Neuronal stem cell (in vitro differentiated cells): Measurements from ENCODE around the gene VMO1.

Experiments
- DNase-seq: peaks from one replicate; pipeline ENCODE4 v3.0.0-alpha.2; 2013; ENCODE audit warnings: low spot score
- H2AFZ ChIP-seq: one replicate; pipeline ENCODE4 v1.6.1; 2013; ENCODE audit warnings: mild to moderate bottlenecking, low read length, inconsistent platforms
- H2AK5ac ChIP-seq: 2 replicates; pipeline ENCODE4 v1.6.1; 2013; ENCODE audit warnings: low read depth, mild to moderate bottlenecking, inconsistent platforms, low read length, moderate library complexity, mixed read lengths
- H2BK120ac ChIP-seq: 2 replicates; pipeline ENCODE4 v1.6.1; 2013; ENCODE audit warnings: low read depth, mild to moderate bottlenecking, inconsistent platforms, low read length, moderate library complexity, mixed read lengths
- H2BK12ac ChIP-seq: one replicate; pipeline ENCODE4 v1.6.1; 2013; ENCODE audit warnings: low read length, inconsistent platforms
- H2BK15ac ChIP-seq: 2 replicates; pipeline ENCODE4 v1.6.1; 2013; ENCODE audit warnings: mild to moderate bottlenecking, low read length, inconsistent platforms, mixed read lengths
- H2BK5ac ChIP-seq: one replicate; pipeline ENCODE4 v1.6.1; 2013; ENCODE audit warnings: inconsistent platforms, mild to moderate bottlenecking, low read length, moderate library complexity
- H3K14ac ChIP-seq: one replicate; pipeline ENCODE4 v1.6.1; 2013; ENCODE audit warnings: low read length, inconsistent platforms
- H3K18ac ChIP-seq: 2 replicates; pipeline ENCODE4 v1.6.1; 2013; ENCODE audit warnings: low read length, inconsistent platforms
- H3K23ac ChIP-seq: 2 replicates; pipeline ENCODE4 v1.6.1; 2013; ENCODE audit warnings: low read depth, mild to moderate bottlenecking, mixed read lengths, low read length, inconsistent platforms; ENCODE audit not compliant: poor library complexity
- H3K27ac ChIP-seq: replicated peaks from 3 replicates; pipeline ENCODE4 v1.5.1; 2013; ENCODE audit warnings: low read length, inconsistent platforms
- H3K27me3 ChIP-seq, 3 experiments: 2 replicates each; pipeline ENCODE4 v1.6.1; 2013; ENCODE audit warnings: low read length in 3 of 3, mild to moderate bottlenecking in 2 of 3, inconsistent platforms in 1 of 3, low read depth in 1 of 3, mixed read lengths in 1 of 3, moderate library complexity in 1 of 3; ENCODE audit not compliant: control insufficient read depth in 3 of 3, insufficient read depth in 3 of 3
- H3K36me3 ChIP-seq, 2 donors: replicated peaks in 1 of 2; 2 replicates each; pipeline ENCODE4 v1.6.1; 2013; ENCODE audit warnings: low read length in 2 of 2; ENCODE audit not compliant: control insufficient read depth in 2 of 2, insufficient read depth in 2 of 2
- H3K4ac ChIP-seq: 2 replicates; pipeline ENCODE4 v1.6.1; 2013; ENCODE audit warnings: inconsistent platforms, mild to moderate bottlenecking, low read length, moderate library complexity
- H3K4me1 ChIP-seq, 2 donors: 1 replicate in 1 of 2; 2 replicates in 1 of 2; pipeline ENCODE4 v1.6.1; 2013; ENCODE audit warnings: low read length in 2 of 2, low read depth in 1 of 2; ENCODE audit not compliant: control insufficient read depth in 2 of 2, insufficient read depth in 1 of 2
- H3K4me2 ChIP-seq: one replicate; pipeline ENCODE4 v1.6.1; 2013; ENCODE audit warnings: mild to moderate bottlenecking, low read length, inconsistent platforms; ENCODE audit not compliant: insufficient read depth, poor library complexity, severe bottlenecking
- H3K4me3 ChIP-seq, 2 donors: 2 replicates each; pipeline ENCODE4 v1.5.1; 2013; ENCODE audit warnings: low read length in 2 of 2, mild to moderate bottlenecking in 2 of 2, inconsistent platforms in 1 of 2, moderate library complexity in 1 of 2
- H3K79me1 ChIP-seq: one replicate; pipeline ENCODE4 v1.6.1; 2013; ENCODE audit warnings: low read depth, mild to moderate bottlenecking, inconsistent platforms, low read length, moderate library complexity
- H3K9ac ChIP-seq: one replicate; pipeline ENCODE4 v1.6.1; 2013; ENCODE audit warnings: mild to moderate bottlenecking, low read depth, low read length, inconsistent platforms; ENCODE audit not compliant: poor library complexity
- H3K9me3 ChIP-seq, 2 donors: replicated peaks in 1 of 2; 2 replicates each; pipeline versions ENCODE3 to v1.6.1; 2013; ENCODE audit warnings: low read length in 2 of 2, mild to moderate bottlenecking in 2 of 2, inconsistent platforms in 1 of 2, low read depth in 1 of 2, mixed read lengths in 1 of 2, moderate library complexity in 1 of 2; ENCODE audit not compliant: control insufficient read depth in 2 of 2, insufficient read depth in 1 of 2
- H4K8ac ChIP-seq: one replicate; pipeline ENCODE4 v1.6.1; 2013; ENCODE audit warnings: low read depth, mild to moderate bottlenecking, inconsistent platforms, low read length, moderate library complexity
- H4K91ac ChIP-seq: one replicate; pipeline ENCODE4 v1.6.1; 2013; ENCODE audit warnings: low read length, low read depth, mild to moderate bottlenecking, inconsistent platforms; ENCODE audit not compliant: poor library complexity
- WGBS, 2 donors: extraction: QIAGEN DNeasy Blood & Tissue Kit; methylation state at CpG; one replicate each; pipeline ENCODE4 v1.1.7; 2013; ENCODE audit warnings: missing lambda C conversion rate in 2 of 2, mixed read lengths in 1 of 2; ENCODE audit not compliant: insufficient read length in 2 of 2, insufficient replicate concordance in 1 of 2; ENCODE audit errors: extremely low coverage in 2 of 2; 5-methylcytosine and 5-hydroxymethylcytosine counted together

The VMO1 gene

GRCh38 chr17:4747847-4748246 lies 38.3 kb downstream of the VMO1 start:
- Histone ChIP-seq H2BK5ac (no peak overlapping the region), H3K36me3 (no peaks in the 10 kb centered on the region), H3K4me3 (no peak overlapping the region), H3K4me2 (no peak overlapping the region), H3K4ac (no peak overlapping the region), H2AFZ (no peak overlapping the region), H2BK15ac (no peak overlapping the region), H3K79me1 (peaks cover 2% of the 10 kb centered on the region), H2AK5ac (no peak overlapping the region), H3K23ac (no peak overlapping the region), H2BK120ac (no peak overlapping the region), H3K9ac (no peak overlapping the region), H3K4me1 (peaks cover 3 to 4% of the 10 kb centered on the region in 2 donors), H4K91ac (no peak overlapping the region), H3K18ac (no peak overlapping the region), H2BK12ac (no peak overlapping the region), H3K27me3 (peaks cover 0 to 48% (median 21%) of the 10 kb centered on the region in 3 experiments), H3K14ac (no peak overlapping the region), H3K27ac (no peak overlapping the region), H4K8ac (no peak overlapping the region), H3K9me3 (peaks cover 0 to under 1% of the 10 kb centered on the region in 2 donors)
- WGBS, 2 donors = no CpG with 5 or more reads among the region's 5 CpGs
- no peak for DNase-seq

- peak overlapping the region; percentile 75 for H2BK15ac ChIP-seq
- H4K91ac ChIP-seq = no peak overlapping the region
- peak overlapping the region in 1 of 2 donors; percentile 67 for H3K4me3 ChIP-seq
- H4K8ac ChIP-seq = peak overlapping the region; percentile 65
- peaks cover 2% of the 10 kb centered on the region for H3K79me1 ChIP-seq
- WGBS, 2 donors = no CpG with 5 or more reads among the region's 51 CpGs
- DNase-seq = no peak
- H2AFZ ChIP-seq = peak overlapping the region; percentile 76
- no peak overlapping the region for H3K27ac ChIP-seq
- H3K9ac ChIP-seq = peak overlapping the region; percentile 70
- H2BK12ac ChIP-seq = peak overlapping the region; percentile 90
- H3K18ac ChIP-seq = peak overlapping the region; percentile 92
- no peak overlapping the region for H3K23ac ChIP-seq
- no peak overlapping the region for H2BK120ac ChIP-seq
- peak overlapping the region; percentile 21 for H3K14ac ChIP-seq
- peaks cover 3 to 4% of the 10 kb centered on the region in 2 donors for H3K4me1 ChIP-seq
- no peak overlapping the region for H3K4ac ChIP-seq
- no peaks in the 10 kb centered on the region for H3K36me3 ChIP-seq
- peaks cover 0 to 4% of the 10 kb centered on the region in 2 donors for H3K9me3 ChIP-seq
- H2BK5ac ChIP-seq = peak overlapping the region; percentile 66
- H3K27me3 ChIP-seq = peaks cover under 1 to 74% (median 45%) of the 10 kb centered on the region in 3 experiments
- H3K4me2 ChIP-seq = peak overlapping the region; percentile 66
- peak overlapping the region; percentile 63 for H2AK5ac ChIP-seq
Observed at GRCh38 chr17:4744999-4745969, 40.9 kb downstream of the VMO1 start.

- no peak overlapping the region for H4K91ac ChIP-seq
- H3K36me3 ChIP-seq = no peaks in the 10 kb centered on the region
- no peak overlapping the region for H2BK12ac ChIP-seq
- H2BK120ac ChIP-seq = no peak overlapping the region
- peak overlapping the region; percentile 58 for H2BK15ac ChIP-seq
- H3K27me3 ChIP-seq = peaks cover 14 to 87% (median 59%) of the 10 kb centered on the region in 3 experiments
- no CpG with 5 or more reads among the region's 9 CpGs for WGBS, 2 donors
- peaks cover 2% of the 10 kb centered on the region for H3K79me1 ChIP-seq
- no peak overlapping the region for H3K9ac ChIP-seq
- peaks cover 0 to 4% of the 10 kb centered on the region in 2 donors for H3K9me3 ChIP-seq
- no peak overlapping the region for H3K23ac ChIP-seq
- H3K18ac ChIP-seq = no peak overlapping the region
- no peak overlapping the region for H2AFZ ChIP-seq
- H2AK5ac ChIP-seq = peak overlapping the region; percentile 7
- no peak overlapping the region for H4K8ac ChIP-seq
- peak overlapping the region; percentile 21 for H3K14ac ChIP-seq
- peak overlapping the region in 1 of 2 donors; percentile 30 for H3K4me3 ChIP-seq
- H3K27ac ChIP-seq = no peak overlapping the region
- H3K4me2 ChIP-seq = no peak overlapping the region
- no peak overlapping the region for H3K4ac ChIP-seq
- peaks cover 5 to 7% of the 10 kb centered on the region in 2 donors for H3K4me1 ChIP-seq
- DNase-seq = no peak
- no peak overlapping the region for H2BK5ac ChIP-seq
Observed at GRCh38 chr17:4743898-4744297, 42.3 kb downstream of the VMO1 start.

GRCh38 chr17:4743216-4743615 lies 42.9 kb downstream of the VMO1 start:
- no peak overlapping the region for H3K4me3 ChIP-seq
- peaks cover 2% of the 10 kb centered on the region for H3K79me1 ChIP-seq
- H3K18ac ChIP-seq = no peak overlapping the region
- no peak overlapping the region for H3K4ac ChIP-seq
- no peak overlapping the region for H3K14ac ChIP-seq
- H4K91ac ChIP-seq = no peak overlapping the region
- H3K27me3 ChIP-seq = peaks cover 21 to 89% (median 66%) of the 10 kb centered on the region in 3 experiments
- no peak overlapping the region for H4K8ac ChIP-seq
- H2AFZ ChIP-seq = no peak overlapping the region
- H2AK5ac ChIP-seq = peak overlapping the region; percentile 37
- no peak overlapping the region for H3K23ac ChIP-seq
- H2BK15ac ChIP-seq = no peak overlapping the region
- no peak overlapping the region for H3K4me2 ChIP-seq
- no CpG with 5 or more reads among the region's 8 CpGs for WGBS, 2 donors
- H3K4me1 ChIP-seq = peaks cover 5 to 7% of the 10 kb centered on the region in 2 donors
- H3K9me3 ChIP-seq = peaks cover 0 to 4% of the 10 kb centered on the region in 2 donors
- H2BK5ac ChIP-seq = no peak overlapping the region
- DNase-seq = no peak
- no peaks in the 10 kb centered on the region for H3K36me3 ChIP-seq
- no peak overlapping the region for H3K9ac ChIP-seq
- no peak overlapping the region for H2BK120ac ChIP-seq
- H2BK12ac ChIP-seq = no peak overlapping the region
- H3K27ac ChIP-seq = no peak overlapping the region
